ENCODE measurements around the gene SDCBP2.

The SDCBP2 gene

DNA sequence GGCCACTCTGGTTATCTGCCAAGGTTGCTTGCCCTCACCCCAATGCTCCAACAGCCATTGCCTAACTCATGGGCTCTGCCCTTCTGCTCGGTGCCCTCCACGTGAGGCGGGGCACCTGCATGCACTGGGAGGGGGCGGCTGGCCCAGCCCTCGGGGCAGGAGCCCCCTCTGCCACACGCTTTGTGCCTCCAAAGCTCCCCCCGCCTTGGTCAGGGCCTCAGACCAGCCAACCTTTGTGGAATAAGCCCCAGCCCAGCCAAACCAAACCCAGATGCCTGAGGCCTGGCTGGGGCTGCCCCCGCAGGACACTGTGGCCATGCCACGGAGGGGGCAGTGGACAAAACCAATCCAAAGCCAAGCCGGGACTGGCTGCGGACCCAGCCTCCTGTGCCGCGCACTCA, 21.4 kb downstream of the SDCBP2 start:
- DNase-seq, result no peak
- Histone ChIP-seq H3K4me3 (ENCODE audit: low read depth, low read length) (no peak overlapping the region), H3K27me3 (replicated peaks) (no peaks in the 10 kb centered on the region), H3K36me3 (replicated peaks) (no peaks in the 10 kb centered on the region), H3K27ac (no peak overlapping the region)
- in situ Hi-C loops (cut with HindIII; ENCODE audit: low pct_ligation_motif_present, low sequenced_read_pairs), result loop anchor here (25.0 kb wide), 1 partner anchor 130 kb away; no protein-coding TSS in a partner anchor
- TF ChIP-seq CTCF (IDR thresholded peaks at IDR 0.05; ENCODE audit: low read depth, low read length, missing control alignments), result no peak

- DNase-seq, result no peak
- no peak for TF ChIP-seq CTCF (IDR thresholded peaks at IDR 0.05; ENCODE audit: low read depth, low read length, missing control alignments)
- H3K27me3 ChIP-seq (replicated peaks), result no peaks in the 10 kb centered on the region
- H3K4me3 ChIP-seq (ENCODE audit: low read depth, low read length), result no peak overlapping the region
- no peak overlapping the region for H3K27ac ChIP-seq
- in situ Hi-C loops (cut with HindIII; ENCODE audit: low pct_ligation_motif_present, low sequenced_read_pairs), result loop anchor here (25.0 kb wide), 1 partner anchor 130 kb away; no protein-coding TSS in a partner anchor
- no peaks in the 10 kb centered on the region for H3K36me3 ChIP-seq (replicated peaks)
These were observed 21.8 kb downstream of the SDCBP2 start for GRCh38 chr20:1307171-1307570.

DNA sequence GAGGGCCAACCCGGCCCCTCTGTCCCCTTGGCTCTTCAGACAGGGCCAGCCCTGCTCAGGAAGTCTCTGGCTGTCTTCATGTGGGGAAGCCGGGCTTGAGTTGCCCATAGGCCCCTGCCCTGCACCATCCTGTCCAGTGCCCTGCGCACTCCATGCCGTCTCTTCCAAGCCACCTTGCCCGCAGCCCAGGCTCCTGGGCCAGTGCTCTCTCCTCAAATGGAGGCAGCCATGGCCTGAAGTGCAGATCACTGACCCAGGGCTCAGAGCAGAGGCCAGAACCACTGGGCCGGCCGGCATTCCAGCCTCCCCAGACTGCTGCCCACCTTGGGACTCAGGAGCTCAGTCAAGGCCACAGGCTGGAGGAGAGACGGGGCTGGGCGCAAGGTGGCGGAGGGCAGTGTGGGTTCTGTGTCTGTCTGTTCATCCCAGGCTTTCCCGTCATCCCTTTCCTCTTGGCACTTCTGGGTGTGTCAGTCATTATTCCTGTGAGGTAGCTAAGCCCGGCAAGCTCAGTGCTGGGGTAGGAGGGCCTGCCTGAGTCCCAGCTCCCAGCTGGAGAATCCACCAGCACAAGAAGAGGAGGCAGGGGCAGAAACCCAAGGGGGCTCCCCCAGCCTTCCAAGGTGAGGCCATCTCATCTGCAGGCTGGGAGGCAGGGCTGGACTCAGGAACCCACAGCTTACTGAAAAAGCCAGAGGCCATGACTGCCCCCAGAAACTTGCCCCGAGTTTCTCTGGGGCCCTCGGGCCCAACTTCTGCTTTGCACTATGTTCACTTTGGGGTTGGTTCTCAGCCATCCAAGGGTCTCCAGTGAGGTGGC, 22.4 kb downstream of the SDCBP2 start:
- TF ChIP-seq CTCF (IDR thresholded peaks at IDR 0.05; ENCODE audit: low read depth, low read length, missing control alignments), result no peak
- Histone ChIP-seq H3K27ac (no peak overlapping the region), H3K36me3 (replicated peaks) (no peaks in the 10 kb centered on the region), H3K27me3 (replicated peaks) (no peaks in the 10 kb centered on the region), H3K4me3 (ENCODE audit: low read depth, low read length) (no peak overlapping the region)
- no peak for DNase-seq
- in situ Hi-C loops (cut with HindIII; ENCODE audit: low pct_ligation_motif_present, low sequenced_read_pairs), result loop anchor here (25.0 kb wide), 1 partner anchor 131 kb away; no protein-coding TSS in a partner anchor

- Histone ChIP-seq H3K27me3 (replicated peaks) (no peaks in the 10 kb centered on the region), H3K27ac (no peak overlapping the region), H3K4me3 (ENCODE audit: low read depth, low read length) (no peak overlapping the region), H3K36me3 (replicated peaks) (no peaks in the 10 kb centered on the region)
- no peak for DNase-seq
- TF ChIP-seq CTCF (IDR thresholded peaks at IDR 0.05; ENCODE audit: low read depth, low read length, missing control alignments), result no peak
- in situ Hi-C loops (cut with HindIII; ENCODE audit: low pct_ligation_motif_present, low sequenced_read_pairs), result loop anchor here (25.0 kb wide), 1 partner anchor 132 kb away; no protein-coding TSS in a partner anchor
These were observed 23.2 kb downstream of the SDCBP2 start for GRCh38 chr20:1305712-1306111.

DNA sequence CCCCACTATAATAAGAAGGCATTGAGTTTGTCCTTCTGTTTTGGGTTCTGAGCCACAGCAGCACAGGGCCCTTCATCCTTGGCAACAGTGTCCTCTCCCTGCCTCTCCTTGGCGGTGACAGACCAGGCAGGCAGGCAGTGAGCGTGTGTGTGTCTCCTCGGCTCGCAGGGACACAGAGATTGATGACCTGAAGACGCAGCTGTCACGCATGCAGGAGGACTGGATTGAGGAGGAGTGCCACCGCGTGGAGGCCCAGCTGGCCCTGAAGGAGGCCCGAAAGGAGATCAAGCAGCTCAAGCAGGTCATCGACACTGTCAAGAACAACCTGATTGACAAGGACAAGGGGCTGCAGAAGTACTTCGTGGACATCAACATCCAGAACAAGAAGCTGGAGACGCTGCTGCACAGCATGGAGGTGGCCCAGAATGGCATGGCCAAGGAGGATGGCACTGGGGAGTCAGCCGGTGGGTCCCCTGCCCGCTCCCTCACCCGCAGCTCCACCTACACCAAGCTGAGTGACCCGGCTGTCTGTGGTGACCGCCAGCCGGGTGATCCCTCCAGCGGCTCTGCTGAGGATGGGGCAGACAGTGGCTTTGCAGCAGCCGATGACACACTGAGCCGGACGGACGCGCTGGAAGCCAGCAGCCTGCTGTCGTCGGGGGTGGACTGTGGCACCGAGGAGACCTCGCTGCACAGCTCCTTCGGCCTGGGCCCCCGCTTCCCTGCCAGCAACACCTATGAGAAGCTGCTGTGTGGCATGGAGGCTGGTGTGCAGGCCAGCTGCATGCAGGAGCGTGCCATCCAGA, 24.0 kb downstream of the SDCBP2 start:
- DNase-seq, result no peak
- no peak overlapping the region for H3K4me3 ChIP-seq (ENCODE audit: low read depth, low read length)
- no peaks in the 10 kb centered on the region for H3K36me3 ChIP-seq (replicated peaks)
- no peak overlapping the region for H3K27ac ChIP-seq
- in situ Hi-C loops (cut with HindIII; ENCODE audit: low pct_ligation_motif_present, low sequenced_read_pairs), result loop anchor here (25.0 kb wide), 1 partner anchor 132 kb away; no protein-coding TSS in a partner anchor
- TF ChIP-seq CTCF (IDR thresholded peaks at IDR 0.05; ENCODE audit: low read depth, low read length, missing control alignments), result no peak
- no peaks in the 10 kb centered on the region for H3K27me3 ChIP-seq (replicated peaks)
